ENCODE results near the gene C9orf50.

C9orf50 gene

DNA sequence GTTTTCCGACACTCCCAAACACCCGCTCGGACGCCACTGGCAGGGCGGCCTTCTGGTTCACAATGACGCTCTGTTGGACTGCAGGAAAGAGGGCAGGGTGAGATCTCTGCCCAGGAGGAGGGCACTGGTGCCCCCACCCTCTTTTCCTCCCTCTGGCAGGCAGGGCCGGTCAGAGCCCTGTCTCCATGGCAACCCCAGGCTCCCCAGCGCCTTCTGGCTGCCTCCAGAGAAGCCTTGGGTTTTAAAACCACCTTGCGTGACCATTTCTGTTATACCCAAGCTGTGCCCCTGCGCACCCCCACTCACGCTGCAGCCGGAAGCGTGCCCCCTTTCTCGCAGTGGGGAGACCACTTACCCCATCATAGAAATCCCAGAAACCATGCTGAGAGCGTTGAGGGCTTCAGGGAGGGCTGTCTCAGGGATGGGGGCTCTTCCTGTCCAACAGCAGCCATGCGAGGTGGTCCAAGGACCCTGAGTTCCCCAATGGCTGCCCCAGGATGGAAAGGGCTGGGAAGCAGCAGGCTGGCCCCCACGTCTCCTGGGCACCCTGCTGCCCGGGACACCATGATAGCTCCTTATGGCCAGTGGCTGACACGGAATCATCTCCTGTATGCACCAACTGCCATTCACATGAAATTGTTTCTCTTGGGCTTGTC lies 7.3 kb downstream of the C9orf50 start:
- FAIRE-seq (no peak), DNase-seq (ENCODE audit: extremely low spot score, insufficient read length, low read depth) (no peak)

DNA sequence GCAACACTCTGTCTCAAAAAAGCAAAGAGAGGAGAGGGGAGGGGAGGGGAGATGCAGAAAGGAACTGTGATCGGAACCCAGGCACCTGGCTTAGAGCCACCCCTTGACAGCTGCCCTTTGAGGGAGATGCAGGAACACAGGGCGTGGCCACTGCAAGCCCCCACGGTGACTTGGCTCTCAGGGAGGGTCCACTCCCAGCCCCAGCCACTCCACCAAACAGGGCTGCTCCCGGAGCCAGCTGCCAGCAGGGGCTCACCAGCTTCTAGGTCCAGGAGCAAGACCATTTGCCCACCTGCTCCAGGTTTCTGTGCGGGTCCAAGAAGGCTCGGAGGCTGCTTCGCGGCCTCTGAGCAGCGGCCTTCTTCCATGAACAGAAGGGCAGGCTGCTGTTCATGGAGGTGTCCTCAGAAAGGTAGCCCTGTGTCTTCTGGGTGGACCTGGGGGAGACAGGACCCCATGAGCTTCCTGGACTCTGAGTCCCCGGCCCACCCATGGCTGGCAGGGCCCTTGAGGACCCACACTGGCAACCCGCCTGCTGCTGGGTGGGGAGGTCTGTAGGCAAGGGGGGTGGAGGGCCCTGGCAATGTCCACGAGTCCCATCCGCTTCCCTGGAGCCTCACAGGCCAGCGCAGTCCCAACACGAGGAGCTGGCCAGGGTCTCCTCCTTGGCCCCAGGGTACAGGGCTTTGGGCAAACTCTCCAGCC lies 7.9 kb downstream of the C9orf50 start:
- FAIRE-seq (no peak), DNase-seq (ENCODE audit: extremely low spot score, insufficient read length, low read depth) (no peak)

DNA sequence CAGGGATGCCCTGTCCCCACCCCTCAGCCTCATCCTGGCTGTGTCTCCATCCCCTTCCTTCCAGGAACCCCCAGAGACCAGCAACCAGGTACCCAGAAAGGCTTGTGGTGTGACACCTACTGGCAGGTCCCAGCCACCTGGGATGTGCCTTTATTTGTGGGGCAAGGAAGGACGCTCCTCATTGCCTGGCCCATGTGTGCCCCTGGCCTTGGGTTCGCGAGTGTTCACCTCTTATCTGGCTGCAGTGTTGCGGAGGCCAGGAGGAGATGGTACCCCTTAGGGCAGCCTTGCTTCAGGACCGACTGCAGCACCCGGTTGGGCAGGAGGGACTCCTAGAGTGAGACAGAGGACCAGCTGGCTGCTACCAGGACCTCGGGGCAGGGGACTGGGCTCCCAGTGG lies 8.8 kb downstream of the C9orf50 start:
- no peak for FAIRE-seq

DNA sequence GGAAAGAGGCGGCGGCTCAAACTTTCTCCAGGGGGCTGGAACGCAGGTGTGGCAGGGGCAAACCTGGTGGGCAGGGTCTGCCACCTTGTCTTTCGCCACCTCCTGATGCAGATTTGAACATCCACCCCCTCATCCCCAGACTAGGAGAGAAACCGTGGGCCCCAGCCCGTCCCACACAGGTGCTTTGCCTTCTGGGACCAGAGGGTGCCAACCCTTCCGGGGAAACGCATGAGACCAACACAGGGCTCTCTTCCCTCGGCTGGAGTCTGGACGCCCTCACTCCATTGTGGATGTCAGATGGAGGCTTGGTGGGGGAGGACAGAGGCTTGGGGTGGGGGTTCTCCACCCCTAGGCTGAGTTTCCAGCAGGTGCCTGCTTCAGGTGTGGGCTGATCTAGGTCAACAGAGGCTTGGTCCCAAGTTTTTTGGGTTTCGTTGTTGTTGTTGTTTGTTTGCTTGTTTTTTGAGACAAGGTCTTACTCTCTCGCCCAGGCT lies 9.5 kb downstream of the C9orf50 start:
- DNase-seq (ENCODE audit: extremely low spot score, insufficient read length, low read depth) (no peak), FAIRE-seq (no peak)

More for the DNA sequence above, 8.8 kb downstream of the C9orf50 start:
- no peak for DNase-seq (ENCODE audit: extremely low spot score, insufficient read length, low read depth)

DNA sequence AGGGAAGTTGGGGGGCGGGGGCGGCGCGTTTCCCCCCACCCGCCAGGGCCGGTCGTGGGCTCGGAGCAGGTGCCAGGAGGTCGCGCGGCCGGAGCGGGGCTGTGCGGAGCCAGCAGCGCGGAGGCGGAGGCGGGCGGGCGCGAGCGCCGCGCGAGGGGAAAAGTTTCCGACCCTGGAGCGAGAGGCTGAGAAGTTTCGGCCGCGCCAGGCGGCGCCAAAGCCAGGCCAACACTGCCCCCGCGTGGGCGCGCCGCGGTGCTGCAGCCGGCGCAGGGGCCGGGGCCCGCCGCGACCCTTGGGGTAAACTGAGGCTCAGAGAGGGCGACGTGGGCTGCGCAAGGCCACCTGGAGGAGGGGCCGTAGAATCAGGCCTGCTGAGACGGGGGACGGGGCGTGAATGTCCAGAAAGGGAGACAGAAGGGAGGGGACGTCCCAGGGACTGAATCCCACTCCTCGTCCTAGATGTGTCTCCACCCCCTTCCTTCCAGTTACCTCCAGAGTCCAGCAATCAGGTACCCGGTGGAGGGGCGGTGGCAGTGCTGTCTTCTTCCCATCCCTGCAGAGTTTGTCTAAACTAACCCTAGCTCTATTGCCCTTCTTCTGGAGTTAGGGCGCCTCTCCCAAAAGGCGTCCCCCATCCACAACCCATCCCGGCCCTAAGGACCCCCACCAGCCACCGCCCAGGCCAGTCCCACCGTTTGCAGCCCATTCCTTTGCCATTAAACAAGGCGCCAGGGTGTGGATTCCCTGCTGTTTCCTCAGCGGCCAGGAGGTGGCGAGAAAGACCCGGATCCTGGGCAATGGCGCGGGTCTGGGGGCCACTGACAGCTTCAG lies 10.2 kb downstream of the C9orf50 start:
- DNase-seq (ENCODE audit: extremely low spot score, insufficient read length, low read depth) (peak; percentile 70), FAIRE-seq (no peak)

DNA sequence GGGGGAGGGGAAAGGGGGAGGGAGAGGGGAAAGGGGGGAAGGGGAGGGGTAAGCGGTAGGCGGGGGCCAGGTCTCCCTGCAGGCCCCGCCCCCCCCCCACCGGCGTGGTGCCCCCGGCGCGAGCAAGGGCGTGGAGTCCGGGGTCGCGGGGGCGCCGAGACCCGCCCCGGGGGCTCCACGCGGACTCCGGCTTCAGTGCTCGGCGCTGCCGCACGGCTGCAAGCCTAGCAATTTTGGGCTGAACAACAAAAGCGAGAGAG lies 10.8 kb downstream of the C9orf50 start:
- FAIRE-seq (no peak), DNase-seq (ENCODE audit: extremely low spot score, insufficient read length, low read depth) (no peak)

DNA sequence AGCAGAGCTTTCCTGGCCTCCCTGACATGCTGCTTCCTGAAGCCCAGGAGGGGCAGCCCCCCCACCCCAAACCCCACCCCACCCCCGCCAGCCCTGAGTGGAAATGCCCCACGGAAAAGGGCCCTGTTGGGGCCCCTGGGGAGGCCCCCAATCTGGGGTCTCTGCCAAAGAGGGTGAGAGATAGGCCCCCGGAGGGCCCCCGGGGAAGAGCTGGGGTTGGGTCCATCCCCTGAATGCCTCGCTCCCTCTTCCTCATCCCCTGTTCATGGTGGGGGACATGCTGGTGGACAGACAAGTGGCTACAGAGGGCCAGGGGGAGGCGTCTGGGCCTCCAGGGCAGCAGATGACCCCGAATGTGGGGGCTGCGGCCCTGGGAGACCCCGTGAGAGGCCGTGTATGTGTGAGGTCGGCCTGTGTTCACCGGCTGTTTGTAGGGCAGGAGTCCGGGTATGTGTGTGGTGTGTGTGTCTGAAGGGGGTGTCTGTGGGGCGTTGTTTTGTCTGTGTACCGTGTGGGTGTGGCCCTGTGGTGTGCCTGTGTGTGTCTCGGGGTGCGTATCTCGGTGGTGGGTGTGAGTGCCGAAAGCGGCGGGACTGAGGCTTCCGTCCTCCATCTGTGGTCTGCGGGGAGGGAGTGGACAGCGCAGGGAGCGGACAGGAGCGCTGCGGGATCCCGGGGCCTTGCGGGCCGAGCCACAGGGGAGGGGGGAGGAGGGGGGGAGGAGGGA lies 11.3 kb downstream of the C9orf50 start:
- DNase-seq (ENCODE audit: extremely low spot score, insufficient read length, low read depth) = no peak
- FAIRE-seq = no peak

DNA sequence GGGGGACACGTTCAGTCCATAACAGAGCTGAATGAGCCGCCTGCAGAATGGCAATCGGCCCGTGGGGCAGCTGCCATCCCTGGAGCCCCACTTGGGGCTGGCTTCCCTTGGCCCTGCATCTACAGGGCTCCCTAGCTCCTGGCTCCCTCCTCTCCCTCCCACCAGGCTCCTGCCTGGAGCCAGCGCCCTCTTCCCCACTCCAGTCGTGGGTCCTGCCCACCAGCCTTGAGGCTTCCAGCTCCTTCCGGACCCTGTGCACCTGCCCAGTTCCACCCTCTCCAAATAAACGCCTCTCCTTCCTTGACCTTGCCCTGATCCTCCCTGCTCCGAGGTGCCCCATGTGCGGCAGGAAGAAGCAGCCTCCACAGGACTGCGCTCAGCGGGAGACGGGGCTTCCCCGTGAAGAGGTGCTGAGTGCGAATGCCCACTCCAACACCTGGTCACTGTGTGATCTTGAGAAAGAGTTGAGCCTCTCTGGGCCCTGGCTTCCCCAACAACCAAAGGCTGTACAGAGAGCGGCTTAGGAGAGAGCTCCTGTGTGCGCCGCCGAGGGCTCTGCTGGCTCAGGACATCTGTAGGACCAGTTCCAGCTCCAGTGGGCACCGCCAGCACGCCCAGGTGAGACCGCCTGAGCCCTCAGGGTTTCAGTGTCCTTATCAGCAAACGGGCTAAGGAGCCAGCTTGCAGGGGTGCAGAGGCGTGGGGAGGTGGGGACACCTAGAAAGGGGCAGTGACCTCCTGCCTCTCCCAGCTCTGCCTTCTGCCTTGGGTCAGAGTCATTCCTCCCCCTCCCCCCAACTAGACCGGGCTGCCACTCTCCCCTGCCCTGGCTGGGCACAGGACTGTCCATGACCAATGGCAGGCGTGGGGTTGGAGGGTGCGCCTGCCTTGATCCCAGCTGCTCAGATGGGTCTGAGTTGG lies 12.1 kb downstream of the C9orf50 start:
- FAIRE-seq = no peak
- no peak for DNase-seq (ENCODE audit: extremely low spot score, insufficient read length, low read depth)

DNA sequence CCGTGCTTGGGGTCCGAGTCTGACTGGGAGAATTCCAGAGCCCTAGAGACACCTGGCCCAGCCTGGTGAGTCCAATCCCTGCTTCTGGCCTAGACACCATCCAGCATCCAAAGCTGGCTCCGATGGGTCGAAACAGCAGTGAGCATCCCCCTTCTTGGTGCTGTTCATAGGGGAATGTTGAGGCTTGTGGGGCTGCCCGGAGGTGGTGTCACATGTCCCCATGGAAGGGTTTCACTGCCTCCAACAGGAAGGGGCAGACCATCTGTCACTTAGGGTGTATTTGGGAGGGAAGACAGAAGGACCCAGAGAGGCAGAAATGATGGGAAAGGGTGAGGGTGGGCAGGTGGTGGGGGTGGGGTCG lies 13.9 kb downstream of the C9orf50 start:
- FAIRE-seq (no peak), DNase-seq (ENCODE audit: extremely low spot score, insufficient read length, low read depth) (no peak)

DNA sequence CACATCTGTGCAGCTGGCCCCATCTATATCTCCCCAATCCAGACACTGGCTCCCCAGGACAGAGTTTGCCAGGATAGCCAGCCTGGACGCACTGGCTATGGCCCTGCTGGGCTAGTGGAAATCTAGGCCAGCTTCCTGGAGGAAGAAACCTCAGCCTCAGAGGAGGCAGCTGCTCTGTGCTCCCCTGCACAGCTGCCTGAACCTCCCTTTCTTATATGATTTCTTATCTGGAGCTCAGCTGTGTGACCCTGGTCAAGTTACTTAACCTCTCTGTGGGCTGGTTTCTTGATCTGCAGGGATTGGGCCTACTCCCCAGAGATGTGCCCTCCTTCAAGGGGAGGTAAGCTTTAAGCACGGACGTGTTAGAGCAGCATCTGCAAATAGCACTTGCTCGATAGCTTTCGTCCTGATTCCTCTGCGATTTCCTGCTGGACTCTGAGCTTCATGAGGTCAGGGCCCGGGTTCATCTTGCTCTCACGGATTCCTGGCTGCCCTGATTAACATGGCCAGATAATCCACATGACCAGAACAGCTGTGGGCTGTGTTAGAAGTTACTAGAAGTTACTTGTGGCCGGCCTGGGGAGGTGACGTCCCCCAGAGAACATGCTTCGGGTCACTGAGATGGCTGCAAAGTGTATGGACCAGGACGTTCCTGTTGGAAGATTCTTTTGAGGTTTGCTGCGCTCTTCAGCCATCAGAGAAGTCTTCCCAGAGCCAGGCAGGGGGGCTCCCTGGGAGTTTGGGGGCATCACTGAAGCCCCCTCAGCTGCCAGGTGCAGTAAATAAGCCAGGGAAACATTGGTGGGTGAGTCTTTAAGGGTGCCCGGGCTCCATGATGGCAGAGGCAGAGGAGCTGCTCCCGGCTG lies 14.5 kb downstream of the C9orf50 start:
- DNase-seq (ENCODE audit: extremely low spot score, insufficient read length, low read depth) (no peak), FAIRE-seq (no peak)

DNA sequence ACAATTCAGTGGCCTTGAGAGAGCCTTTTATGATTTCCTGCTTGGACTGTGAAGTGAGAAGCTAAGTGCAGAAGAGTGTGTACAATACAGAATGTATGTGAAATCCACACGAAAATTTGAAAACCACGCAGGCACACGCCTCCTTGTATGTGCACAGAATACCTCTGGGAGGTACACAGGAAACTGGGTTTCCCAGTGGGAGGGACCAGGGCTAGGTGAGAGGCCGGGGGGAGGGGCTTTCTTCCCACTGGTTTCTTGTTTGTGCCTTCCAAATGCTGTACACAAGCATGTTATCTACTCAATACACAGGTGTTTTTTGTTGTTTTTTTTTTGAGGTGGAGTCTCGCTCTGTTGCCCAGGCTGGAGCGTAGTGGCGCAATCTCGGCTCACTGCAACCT lies 16.1 kb downstream of the C9orf50 start:
- FAIRE-seq (no peak), DNase-seq (ENCODE audit: extremely low spot score, insufficient read length, low read depth) (no peak)

DNA sequence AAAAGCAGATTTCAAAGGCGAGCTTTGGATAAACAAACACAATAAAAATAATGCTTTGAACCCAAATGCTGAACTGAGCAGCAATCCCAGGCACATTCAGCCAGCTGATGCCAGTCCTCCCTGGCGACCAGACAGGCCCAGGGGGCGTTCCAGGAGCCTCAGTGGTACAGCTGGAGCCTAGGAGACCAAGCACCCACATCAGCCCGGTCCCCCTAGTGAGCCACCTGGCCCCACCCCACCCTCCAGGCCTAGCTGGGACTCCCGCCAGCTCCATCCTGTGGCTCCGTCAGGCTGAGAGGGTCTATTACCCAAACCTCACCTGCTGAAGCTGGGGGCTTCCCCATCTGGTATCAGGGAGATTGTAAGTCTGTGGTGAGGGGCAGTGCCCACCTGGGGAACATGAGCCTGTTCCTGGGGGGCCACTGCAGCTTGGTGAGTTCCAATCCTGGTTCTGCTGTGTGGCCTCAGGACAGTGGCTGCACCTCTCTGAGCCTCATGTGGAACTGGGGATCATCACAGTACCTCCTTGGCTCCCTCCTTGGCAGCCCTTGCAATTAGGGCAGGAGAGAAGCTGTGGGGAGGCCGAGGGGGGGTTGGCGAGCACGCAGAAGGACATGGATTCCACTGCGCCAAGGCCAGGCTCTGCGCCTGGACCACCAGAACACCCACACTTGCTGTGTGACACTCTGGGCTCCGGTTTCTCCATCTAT lies 16.7 kb downstream of the C9orf50 start:
- DNase-seq (ENCODE audit: extremely low spot score, insufficient read length, low read depth) (no peak), FAIRE-seq (no peak)

DNA sequence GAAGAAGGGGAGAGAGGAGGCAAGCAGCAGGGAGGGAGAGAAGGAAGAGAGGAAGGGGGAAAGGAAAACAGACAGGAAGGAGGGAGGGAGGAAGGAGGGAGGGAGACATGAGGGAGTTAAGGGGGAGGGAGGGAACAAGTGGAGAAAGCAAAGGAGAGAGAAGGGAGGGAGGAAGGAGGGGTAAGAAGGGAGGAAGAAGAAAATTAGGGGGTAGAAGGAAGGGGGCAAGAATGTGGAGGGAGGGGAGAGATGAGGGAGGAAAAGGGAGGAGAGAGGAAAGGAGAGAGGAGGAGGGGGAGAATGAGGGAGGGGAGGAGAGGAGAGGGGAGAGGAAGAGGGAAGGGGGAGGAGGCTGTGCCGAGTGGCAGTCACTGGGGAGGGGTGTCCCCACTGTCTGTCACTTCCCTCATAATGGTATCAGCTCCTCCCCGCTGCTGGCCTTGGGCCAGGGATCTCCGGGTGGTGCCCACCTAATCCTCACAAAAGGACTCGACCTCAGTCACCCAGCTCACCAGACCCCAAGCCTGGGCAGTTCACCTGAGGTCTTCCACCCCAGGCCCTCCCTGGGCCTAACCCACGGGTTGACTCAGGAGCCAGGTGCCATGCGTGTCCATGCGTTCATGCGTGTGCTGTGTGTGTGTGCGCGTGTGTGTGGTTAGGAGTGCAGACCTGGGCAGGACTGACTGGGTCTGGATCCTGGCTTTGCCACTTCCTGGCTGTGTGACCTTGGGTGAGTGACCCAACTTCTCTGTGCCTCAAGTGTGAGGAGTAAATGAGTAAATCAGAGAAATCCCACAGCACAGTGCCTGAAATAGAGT lies 18.1 kb downstream of the C9orf50 start:
- DNase-seq (ENCODE audit: extremely low spot score, insufficient read length, low read depth) (no peak), FAIRE-seq (no peak)

DNA sequence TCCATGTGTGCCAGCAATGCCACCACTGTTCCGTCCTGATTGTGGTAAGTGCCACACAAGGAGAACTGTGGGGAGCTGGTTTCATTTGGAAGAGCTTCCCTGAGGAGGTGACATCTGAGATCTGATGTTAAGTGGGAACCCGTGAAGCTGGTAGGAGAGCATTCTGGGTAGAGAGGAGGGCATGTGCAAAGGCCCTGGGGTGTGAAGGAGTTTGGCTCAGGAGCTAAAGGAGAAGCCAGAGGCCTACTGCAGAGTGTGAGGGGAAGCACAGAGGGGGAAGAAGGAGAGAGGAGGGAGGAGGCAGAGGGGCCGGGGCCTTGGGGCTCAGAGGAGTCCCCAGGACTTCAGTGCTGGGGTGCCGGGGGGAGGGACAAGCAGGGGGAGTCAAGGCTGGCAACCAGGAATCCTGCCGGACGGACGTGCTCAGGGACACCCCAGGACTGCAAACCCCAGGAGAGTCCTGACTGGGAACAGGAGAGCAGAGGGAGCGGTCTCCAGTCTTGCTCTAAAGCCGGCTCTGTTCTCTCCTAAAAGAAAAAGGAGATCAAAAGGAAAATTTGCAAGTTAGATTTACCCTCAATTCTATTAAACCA lies 19.7 kb downstream of the C9orf50 start:
- no peak for FAIRE-seq
- no peak for DNase-seq (ENCODE audit: extremely low spot score, insufficient read length, low read depth)

DNA sequence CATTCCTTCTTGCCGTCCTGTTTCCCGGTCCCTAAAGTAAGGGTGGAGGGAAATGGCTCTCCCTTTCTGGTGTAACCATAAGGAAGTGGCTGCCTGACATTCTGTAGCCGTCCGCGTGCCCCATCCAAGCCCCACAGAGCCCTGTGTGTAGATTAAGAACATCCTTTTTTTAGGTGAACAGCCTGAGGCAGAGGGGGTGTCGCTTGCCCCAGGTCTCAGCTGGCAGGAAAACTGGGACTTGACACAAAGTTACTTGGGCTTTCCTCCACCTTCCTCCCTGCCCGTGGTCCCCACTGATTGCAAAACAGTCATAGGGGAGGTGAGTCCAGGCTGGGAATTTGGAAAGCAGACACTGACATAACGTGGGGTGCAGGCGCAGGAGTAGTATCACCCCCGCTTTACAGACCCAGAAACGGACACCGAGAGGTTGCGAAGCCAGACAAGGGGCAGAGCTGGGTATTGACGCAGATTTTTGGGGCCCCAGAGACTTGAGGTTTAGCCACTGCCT lies 22.8 kb downstream of the C9orf50 start:
- FAIRE-seq (no peak), DNase-seq (ENCODE audit: extremely low spot score, insufficient read length, low read depth) (no peak)

DNA sequence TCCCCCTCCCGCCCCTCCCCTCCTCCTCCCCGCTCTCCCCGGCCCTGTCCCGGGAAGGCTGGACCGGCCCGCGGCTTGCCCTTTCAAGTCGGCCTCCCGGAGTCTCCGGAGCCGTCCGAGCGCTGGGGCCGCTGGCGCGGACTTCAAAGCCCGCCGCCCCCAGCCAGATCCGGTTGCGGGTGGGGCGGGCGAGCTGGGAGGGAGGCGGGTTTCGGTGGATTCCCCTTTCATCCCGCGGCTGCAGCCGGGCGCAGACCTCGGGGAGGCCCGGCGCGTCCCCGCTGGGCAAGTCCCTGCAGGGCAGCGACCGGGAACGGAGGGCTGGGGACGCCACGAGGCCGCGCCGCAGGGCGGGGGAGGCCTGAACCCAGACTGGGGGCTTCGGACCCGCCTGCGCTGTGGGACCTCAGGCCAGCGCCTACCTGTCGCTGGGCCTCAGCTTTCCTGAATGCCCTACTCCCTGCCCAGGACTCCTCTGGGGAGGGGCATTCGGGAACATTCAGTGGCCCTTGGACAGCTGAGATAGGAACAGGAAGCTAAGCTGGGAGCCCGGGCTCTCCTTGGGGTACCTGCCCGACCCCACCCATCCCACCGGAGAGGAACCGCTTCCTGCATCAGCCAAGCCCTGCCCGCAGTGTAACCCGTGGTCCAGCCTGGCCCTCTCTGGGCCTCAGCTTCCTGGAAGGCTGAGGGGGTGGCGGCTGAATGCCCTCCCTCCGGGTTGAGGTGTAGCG lies 23.4 kb downstream of the C9orf50 start:
- DNase-seq (ENCODE audit: extremely low spot score, insufficient read length, low read depth) (no peak), FAIRE-seq (no peak)
